GM12874 (cell line): ENCODE data around the gene TMEM131.

Experiments used
- CTCF ChIP-seq: IDR thresholded peaks from 2 replicates; pipeline ENCODE4 v1.5.1; 2011; ENCODE audit warnings: low read depth, mild to moderate bottlenecking, control low read depth, low read length, moderate library complexity; ENCODE audit not compliant: insufficient read depth

TMEM131 gene

GRCh38 chr2:97995734-97996624 is at the start of gene TMEM131:
TSS of gene TMEM131 (minus strand) at chr2:97995948. CDS start at chr2:97995662, 286 bp downstream.
- TF ChIP-seq CTCF = no peak

GRCh38 chr2:98043101-98043500 is 47.4 kb upstream of the TMEM131 start:
- TF ChIP-seq CTCF = no peak

- no peak for TF ChIP-seq CTCF
These were observed 44.7 kb upstream of the TMEM131 start for GRCh38 chr2:98040331-98040939.

- no peak for TF ChIP-seq CTCF
These were observed 43.5 kb upstream of the TMEM131 start for GRCh38 chr2:98039085-98039756.

GRCh38 chr2:98037666-98038336 is 42.1 kb upstream of the TMEM131 start:
- no peak for TF ChIP-seq CTCF

GRCh38 chr2:98037206-98037605 is 41.5 kb upstream of the TMEM131 start:
- TF ChIP-seq CTCF = no peak
